Skeletal muscle cell (primary cell): Measurements from ENCODE around the gene NTS.

ENCODE experiments used
- DNase-seq: peaks from one replicate; pipeline ENCODE4 v3.0.0-alpha.2; 2010; ENCODE audit warnings: low read depth
- H3K4me3 ChIP-seq: 2 replicates; pipeline ENCODE4 v1.5.1; 2011; ENCODE audit warnings: low read depth, mild to moderate bottlenecking, control low read depth, low read length, moderate library complexity

NTS gene

GRCh38 chr12:85894653-85895052, 20.6 kb downstream of the NTS start:
- DNase-seq = no peak
- no peak overlapping the region for H3K4me3 ChIP-seq

- H3K4me3 ChIP-seq = no peak overlapping the region
- no peak for DNase-seq
Observed at GRCh38 chr12:85920324-85920947, 46.3 kb downstream of the NTS start.

- DNase-seq = peak; percentile 9
- H3K4me3 ChIP-seq = no peak overlapping the region
Observed at GRCh38 chr12:85923767-85924331, 49.8 kb downstream of the NTS start.

- no peak for DNase-seq
- H3K4me3 ChIP-seq = no peak overlapping the region
Observed at GRCh38 chr12:85927166-85927565, 53.1 kb downstream of the NTS start.
